ENCODE results near the gene RPS6KA2. TPM values are rescaled to one million over a fixed set of nuclear protein-coding genes. Genes with fewer than 3 reads are reported as not detected.
"Not testable (repeated sequence)": the region's sequence is repeated elsewhere in the genome, so short reads cannot be mapped to it uniquely, and the experiment has no call there.

RPS6KA2 gene
- polyA plus RNA-seq, 6 donors from 2014 or later, result 2.1 to 5.4 (median 4.6) TPM

DNA sequence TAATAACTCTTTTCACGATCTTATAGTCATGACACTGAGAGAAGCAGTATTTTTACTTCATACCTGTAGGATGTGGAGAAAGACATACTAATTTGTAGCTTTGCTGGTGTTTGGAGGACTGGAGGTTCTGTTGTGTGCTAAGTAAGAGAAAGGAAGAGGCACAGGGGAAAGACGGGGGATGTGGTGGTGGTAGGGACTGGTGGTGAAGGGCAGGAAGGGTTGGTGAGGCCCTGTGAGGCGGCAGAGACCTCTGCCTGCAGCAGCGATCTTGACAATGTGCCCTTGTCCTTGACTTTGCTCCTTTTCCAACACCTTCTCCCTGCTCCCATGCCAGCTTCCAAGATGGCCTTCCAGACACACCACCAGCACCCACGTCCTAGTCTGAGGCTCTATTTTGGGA is 211.7 kb downstream of the RPS6KA2 start:
- Mint-ChIP-seq H3K4me1 (peaks cover 3 to 16% (median 5%) of the 10 kb centered on the region in 3 donors), H3K36me3 (peaks cover under 1 to 17% of the 10 kb centered on the region in 2 donors), H3K27me3 (no peaks in the 10 kb centered on the region), H3K27ac (no peak overlapping the region), H3K9me3 (peaks cover 0 to 13% (median 3%) of the 10 kb centered on the region in 7 donors), H3K4me3 (no peak overlapping the region)
- no peak for DNase-seq
- no peak for ATAC-seq (ENCODE audit: low read depth in 2 of 2)

DNA sequence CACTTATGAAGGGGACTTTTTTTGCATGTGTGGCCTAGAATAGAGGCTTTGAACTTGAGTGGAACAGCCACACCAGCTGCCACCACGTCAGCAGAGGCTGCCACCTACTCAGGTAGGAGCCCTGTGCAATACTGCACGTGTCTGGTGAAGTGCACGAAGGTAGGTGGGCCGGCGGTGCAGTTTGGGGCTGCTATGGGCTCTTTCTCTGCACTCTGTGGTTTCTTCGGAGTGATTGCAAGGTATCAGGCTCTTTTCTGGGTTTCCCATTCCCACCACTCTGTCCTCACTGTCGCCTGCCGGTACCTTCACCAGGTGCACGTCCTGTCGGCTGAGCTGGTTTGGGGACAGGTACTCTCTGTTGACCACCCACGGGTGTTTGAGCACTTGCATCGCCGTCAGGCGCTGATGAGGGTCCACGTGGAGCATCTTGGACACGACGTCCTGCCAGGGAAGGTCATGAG is 213.5 kb downstream of the RPS6KA2 start:
- H3K27ac Mint-ChIP-seq, result no peak overlapping the region
- peaks cover 7 to 21% (median 12%) of the 10 kb centered on the region in 3 donors for H3K4me1 Mint-ChIP-seq
- peaks cover 0 to 17% of the 10 kb centered on the region in 2 donors for H3K36me3 Mint-ChIP-seq
- H3K9me3 Mint-ChIP-seq, result peaks cover 0 to 13% (median 3%) of the 10 kb centered on the region in 7 donors
- H3K27me3 Mint-ChIP-seq, result no peaks in the 10 kb centered on the region
- DNase-seq, result no peak
- ATAC-seq (ENCODE audit: low read depth in 2 of 2), result no peak
- no peak overlapping the region for H3K4me3 Mint-ChIP-seq

DNA sequence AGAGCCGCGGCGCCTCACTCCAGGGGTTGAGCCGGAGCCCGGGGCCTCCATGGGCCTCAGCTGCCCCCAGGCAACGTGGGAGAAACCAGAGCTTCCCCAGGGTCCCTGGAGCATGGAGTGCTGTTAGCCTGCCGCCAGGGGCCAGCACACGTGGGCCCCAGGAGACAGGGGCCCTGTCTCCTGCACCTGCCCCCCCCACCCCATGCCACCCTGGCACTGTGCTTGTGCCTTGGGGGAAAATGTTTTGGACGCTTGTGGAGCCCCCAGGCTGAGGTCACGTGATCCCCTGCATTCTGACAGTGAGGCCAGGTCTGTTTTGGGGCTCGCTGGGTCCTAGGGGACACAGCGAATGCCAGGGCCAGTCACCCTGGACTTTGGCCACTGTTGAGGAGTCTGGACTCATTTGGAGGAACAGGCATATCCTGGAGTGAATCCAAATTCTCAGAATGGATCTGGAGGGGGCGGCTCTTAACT is 214.1 kb downstream of the RPS6KA2 start:
- H3K27ac Mint-ChIP-seq, result no peak overlapping the region
- H3K9me3 Mint-ChIP-seq, result peaks cover 0 to 13% (median 3%) of the 10 kb centered on the region in 7 donors
- H3K4me1 Mint-ChIP-seq, result peaks cover 7 to 21% (median 12%) of the 10 kb centered on the region in 3 donors
- no peaks in the 10 kb centered on the region for H3K27me3 Mint-ChIP-seq
- no peak for ATAC-seq (ENCODE audit: low read depth in 2 of 2)
- DNase-seq, result no peak
- H3K36me3 Mint-ChIP-seq, result peaks cover 0 to 17% of the 10 kb centered on the region in 2 donors
- no peak overlapping the region for H3K4me3 Mint-ChIP-seq

DNA sequence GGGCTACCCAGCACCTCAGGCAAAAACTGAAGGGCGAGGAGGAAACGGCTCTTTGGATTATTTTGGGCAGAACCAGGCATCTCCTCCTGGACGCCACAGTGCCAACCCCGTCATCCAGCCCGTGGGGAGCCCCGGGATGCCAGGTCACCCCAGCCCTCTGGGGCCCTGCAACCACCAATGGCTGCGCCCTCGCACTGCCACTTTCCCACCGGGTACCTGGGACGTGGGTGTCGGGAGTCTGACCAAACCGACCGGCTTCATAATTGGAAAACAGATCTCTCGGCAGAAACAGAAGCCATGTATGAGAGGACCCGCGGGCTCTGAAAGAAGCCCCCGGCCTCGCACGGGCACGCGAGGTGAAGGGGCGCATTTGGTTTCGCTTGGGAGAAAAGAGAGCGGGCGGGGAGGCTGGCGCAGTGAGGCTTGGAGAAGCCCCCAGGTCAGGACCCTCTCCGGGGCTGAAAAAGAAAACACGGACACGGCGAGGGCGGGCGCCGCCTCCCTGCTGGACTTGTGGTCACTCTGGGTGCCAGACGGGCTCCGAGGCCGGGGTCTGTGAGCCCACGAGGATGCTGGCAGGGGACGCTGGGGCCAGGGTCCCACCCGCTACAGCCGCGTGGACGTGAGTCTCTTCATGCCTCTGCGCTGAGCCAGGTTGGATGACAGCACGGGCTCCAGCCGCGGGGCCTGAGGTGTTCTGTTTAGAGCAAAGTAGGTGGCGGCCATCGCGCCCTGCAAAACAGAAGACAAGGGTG is 214.7 kb downstream of the RPS6KA2 start:
- peaks cover 0 to 13% (median 3%) of the 10 kb centered on the region in 7 donors for H3K9me3 Mint-ChIP-seq
- no peak overlapping the region for H3K4me3 Mint-ChIP-seq
- ATAC-seq (ENCODE audit: low read depth in 2 of 2) (no peak), DNase-seq (no peak)
- H3K4me1 Mint-ChIP-seq, result peaks cover 7 to 21% (median 12%) of the 10 kb centered on the region in 3 donors
- H3K27me3 Mint-ChIP-seq, result no peaks in the 10 kb centered on the region
- H3K27ac Mint-ChIP-seq, result peak overlapping the region in 2 of 6 donors; percentile 43 to 54
- peaks cover 0 to 17% of the 10 kb centered on the region in 2 donors for H3K36me3 Mint-ChIP-seq

DNA sequence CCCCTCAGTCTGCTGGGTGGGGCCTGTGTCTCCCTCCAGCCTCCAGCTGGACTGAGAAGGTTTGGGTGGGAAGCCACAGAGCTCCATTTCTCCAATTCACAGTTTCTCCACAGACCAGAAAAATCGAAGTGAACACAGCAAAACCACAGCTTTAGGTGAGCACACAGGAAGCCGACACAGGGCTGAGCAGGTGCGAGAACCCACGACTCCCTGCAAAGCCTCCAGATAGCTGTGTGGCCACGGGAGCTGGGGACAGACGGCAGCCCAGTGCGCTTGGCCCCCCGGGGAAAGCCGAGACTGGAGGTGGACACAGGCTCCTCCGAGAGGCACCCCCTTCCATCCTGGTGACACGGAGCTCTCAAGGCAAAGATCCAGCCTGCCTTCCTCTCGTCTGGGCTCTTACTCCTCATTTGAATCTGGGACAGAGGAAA is 215.3 kb downstream of the RPS6KA2 start:
- peak overlapping the region in 2 of 6 donors; percentile 52 to 54 for H3K27ac Mint-ChIP-seq
- ATAC-seq (ENCODE audit: low read depth in 2 of 2) (no peak), DNase-seq (no peak)
- H3K36me3 Mint-ChIP-seq, result peaks cover 0 to 13% of the 10 kb centered on the region in 2 donors
- no peak overlapping the region for H3K4me3 Mint-ChIP-seq
- peaks cover 7 to 19% (median 12%) of the 10 kb centered on the region in 3 donors for H3K4me1 Mint-ChIP-seq
- peaks cover 0 to 12% (median 3%) of the 10 kb centered on the region in 7 donors for H3K9me3 Mint-ChIP-seq
- no peaks in the 10 kb centered on the region for H3K27me3 Mint-ChIP-seq

DNA sequence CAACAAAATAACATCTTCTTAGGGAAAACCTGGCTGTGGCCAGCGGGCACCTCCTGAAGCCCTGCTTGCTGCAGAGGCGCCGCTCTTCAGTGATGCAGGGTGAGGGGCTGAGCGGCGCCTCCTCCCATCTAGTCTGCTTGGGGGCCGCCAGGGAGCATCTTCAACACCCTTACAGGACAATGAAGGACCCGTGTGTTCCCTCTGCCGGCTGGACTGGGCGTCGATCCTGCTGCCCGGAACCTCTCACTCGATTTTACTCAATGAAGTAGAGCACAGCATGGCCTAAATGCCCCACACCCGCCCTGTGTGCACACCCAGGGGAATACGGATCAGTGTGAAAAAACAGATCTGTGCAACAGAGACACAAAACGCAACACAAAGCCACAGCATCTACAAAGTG is 215.8 kb downstream of the RPS6KA2 start:
- H3K27me3 Mint-ChIP-seq, result no peaks in the 10 kb centered on the region
- H3K4me3 Mint-ChIP-seq, result no peak overlapping the region
- peaks cover 0 to 7% (median 1%) of the 10 kb centered on the region in 7 donors for H3K9me3 Mint-ChIP-seq
- DNase-seq (no peak), ATAC-seq (ENCODE audit: low read depth in 2 of 2) (no peak)
- peaks cover 0 to 9% of the 10 kb centered on the region in 2 donors for H3K36me3 Mint-ChIP-seq
- H3K4me1 Mint-ChIP-seq, result peaks cover 7 to 16% (median 12%) of the 10 kb centered on the region in 3 donors
- peak overlapping the region in 2 of 6 donors; percentile 29 to 52 for H3K27ac Mint-ChIP-seq

DNA sequence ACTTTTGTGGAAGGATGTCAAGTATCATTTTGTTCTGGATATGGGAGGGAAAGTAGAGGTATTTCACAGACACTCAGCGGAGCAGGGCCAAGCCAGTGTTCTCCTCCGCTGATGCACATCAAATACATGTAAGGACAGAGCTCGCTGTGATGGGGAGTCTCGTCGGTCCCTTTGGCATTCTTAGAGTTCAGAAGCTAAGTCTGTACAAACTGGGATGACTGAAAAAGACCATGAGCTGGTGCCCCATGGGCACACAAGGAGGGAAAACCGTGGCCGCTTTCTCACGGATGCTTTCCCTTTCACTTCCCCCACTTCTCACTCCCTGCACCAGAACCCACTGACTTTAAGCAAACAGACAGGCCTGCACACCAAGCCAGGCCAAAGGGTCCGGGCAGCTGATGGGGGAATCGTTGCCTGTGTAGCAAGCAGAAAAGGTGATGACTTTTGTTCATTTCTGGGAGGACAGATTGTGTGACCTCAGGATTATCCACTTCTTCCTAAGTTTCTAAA is 216.6 kb downstream of the RPS6KA2 start:
- Mint-ChIP-seq H3K4me3 (peak overlapping the region in 1 of 8 donors; percentile 46), H3K4me1 (peaks cover 7 to 12% (median 10%) of the 10 kb centered on the region in 3 donors), H3K9me3 (no peaks in the 10 kb centered on the region), H3K27ac (peak overlapping the region in 2 of 6 donors; percentile 32 to 74), H3K36me3 (peaks cover 0 to under 1% of the 10 kb centered on the region in 2 donors), H3K27me3 (peaks cover 0 to 5% (median 2%) of the 10 kb centered on the region in 3 donors)
- no peak for ATAC-seq (ENCODE audit: low read depth in 2 of 2)
- no peak for DNase-seq

DNA sequence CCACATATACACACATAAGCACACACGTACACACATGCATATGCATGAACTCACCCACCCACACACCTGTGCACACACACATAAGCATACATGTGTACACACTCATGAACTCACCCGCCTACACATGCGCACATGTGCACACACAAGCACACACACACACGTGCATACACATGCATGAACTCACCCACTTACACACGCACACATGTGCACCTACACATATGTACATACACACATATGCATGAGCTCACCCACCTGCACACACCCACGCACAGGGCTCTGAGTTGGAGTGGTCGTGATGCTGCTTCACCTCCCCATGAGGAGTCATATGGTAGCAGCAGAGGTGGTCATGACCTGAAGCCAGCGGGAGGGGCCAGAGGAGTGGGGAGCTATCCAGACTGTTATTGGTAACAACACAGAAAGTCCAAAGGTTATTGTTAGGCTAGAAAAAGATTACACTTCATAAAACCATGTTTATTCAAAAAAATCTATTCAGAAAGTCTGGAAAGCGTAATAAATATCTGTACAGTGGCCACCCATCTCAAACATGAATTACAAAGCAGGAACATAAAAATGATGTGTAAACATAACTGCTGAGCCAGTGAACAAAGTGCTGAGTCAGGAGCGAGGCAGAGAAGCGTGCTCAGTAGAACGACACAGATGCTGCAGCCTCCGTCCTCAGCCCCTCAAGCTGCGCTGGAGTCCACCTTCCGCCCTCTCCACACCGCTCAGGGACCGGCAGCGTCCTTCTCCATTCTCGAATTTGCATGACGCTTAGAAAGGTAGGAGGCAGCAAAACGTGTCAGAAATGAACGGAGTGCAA is 217.9 kb downstream of the RPS6KA2 start:
- peaks cover 0 to 8% (median 3%) of the 10 kb centered on the region in 3 donors for H3K27me3 Mint-ChIP-seq
- peak overlapping the region in 1 of 6 donors; percentile 23 for H3K27ac Mint-ChIP-seq
- no peaks in the 10 kb centered on the region for H3K36me3 Mint-ChIP-seq
- no peaks in the 10 kb centered on the region for H3K9me3 Mint-ChIP-seq
- no peak overlapping the region for H3K4me3 Mint-ChIP-seq
- ATAC-seq (ENCODE audit: low read depth in 2 of 2) (no peak), DNase-seq (no peak)
- peaks cover 7 to 12% (median 10%) of the 10 kb centered on the region in 3 donors for H3K4me1 Mint-ChIP-seq

DNA sequence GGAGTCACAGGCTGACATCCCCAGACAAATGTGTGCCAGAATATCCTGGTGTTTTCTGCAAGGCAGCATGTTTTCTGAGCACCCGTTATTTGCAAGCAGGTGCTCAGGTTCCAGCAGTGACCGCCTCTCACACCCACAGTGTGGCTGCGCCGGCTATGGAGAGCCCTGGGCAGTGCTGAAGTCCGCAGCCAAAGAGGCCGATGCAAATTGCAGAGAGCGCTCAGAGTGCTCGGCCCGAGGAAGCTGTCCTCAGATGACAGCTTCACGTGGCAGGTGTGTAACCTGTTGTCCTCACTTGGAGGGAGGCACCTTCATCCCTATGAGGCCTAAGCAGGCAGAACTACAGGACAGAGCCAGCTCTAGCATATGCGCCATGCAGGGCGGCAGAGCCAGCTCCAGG is 220.9 kb downstream of the RPS6KA2 start:
- Mint-ChIP-seq H3K36me3 (no peaks in the 10 kb centered on the region), H3K4me1 (peaks cover 7 to 12% (median 10%) of the 10 kb centered on the region in 3 donors), H3K27ac (no peak overlapping the region), H3K27me3 (peaks cover 7 to 8% (median 8%) of the 10 kb centered on the region in 3 donors), H3K9me3 (no peaks in the 10 kb centered on the region), H3K4me3 (peak overlapping the region in 1 of 8 donors; percentile 57)
- DNase-seq (no peak), ATAC-seq (ENCODE audit: low read depth in 2 of 2) (no peak)

DNA sequence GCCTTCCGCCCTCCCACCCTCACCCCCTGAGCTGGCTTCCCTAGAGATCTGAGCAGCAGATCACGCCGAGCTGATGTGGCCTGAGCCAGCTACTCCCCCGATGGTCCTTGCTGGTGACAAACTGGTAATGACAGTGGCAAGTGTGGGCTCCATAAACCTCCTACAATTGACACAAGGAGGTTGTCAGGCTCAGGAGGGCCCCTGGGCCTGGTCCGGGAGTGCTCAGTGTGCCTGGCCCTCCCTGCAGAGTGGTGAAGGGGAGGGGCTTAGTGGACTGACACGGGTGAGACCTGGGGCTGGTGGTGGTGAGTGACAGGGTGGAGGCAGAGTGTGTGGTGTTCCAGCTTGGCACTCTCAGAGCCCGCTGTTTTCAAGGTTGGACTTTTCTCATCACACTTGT is 221.7 kb downstream of the RPS6KA2 start:
- ATAC-seq (ENCODE audit: low read depth in 2 of 2), result no peak
- H3K4me1 Mint-ChIP-seq, result peaks cover 6 to 12% (median 9%) of the 10 kb centered on the region in 3 donors
- no peak overlapping the region for H3K4me3 Mint-ChIP-seq
- peaks cover 8 to 11% (median 8%) of the 10 kb centered on the region in 3 donors for H3K27me3 Mint-ChIP-seq
- no peaks in the 10 kb centered on the region for H3K36me3 Mint-ChIP-seq
- H3K9me3 Mint-ChIP-seq, result no peaks in the 10 kb centered on the region
- no peak overlapping the region for H3K27ac Mint-ChIP-seq
- DNase-seq, result no peak

DNA sequence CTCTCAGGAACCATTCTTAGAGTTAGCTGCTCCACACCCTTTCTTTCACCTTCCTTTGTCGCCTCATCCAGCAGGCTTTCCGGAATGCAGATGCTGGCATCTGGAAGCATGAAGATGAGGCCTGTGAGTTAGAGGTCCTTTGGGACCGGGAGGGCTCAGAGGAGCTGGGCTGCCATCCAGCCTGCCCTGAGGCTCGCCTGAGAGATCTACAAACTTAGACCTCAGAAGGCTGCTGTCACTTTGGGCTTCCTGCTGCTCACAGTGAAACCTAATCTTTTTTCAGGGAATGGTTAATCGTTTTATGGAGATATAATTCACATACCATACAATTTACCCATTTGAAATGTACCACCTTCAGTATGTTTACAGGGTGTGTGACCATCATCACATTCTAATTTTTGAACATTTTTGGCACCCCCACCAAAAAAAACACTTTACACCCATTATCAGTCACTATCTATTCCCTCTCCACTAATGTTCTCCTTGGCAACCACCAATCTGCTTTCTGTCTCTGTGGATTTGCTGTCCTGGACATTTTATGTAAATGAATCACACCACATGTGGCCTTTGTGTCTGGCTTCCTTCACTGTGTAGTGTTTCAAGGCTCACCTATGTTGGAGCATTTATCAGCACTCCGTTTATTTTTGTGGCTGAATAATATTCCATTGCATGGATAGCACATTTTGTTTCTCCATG is 224.3 kb downstream of the RPS6KA2 start:
- no peaks in the 10 kb centered on the region for H3K36me3 Mint-ChIP-seq
- DNase-seq (no peak), ATAC-seq (ENCODE audit: low read depth in 2 of 2) (no peak)
- peaks cover 0 to 5% (median 4%) of the 10 kb centered on the region in 3 donors for H3K4me1 Mint-ChIP-seq
- peaks cover 15 to 28% (median 15%) of the 10 kb centered on the region in 3 donors for H3K27me3 Mint-ChIP-seq
- peak overlapping the region in 1 of 6 donors; percentile 57 for H3K27ac Mint-ChIP-seq
- peaks cover 0 to 4% (median 0%) of the 10 kb centered on the region in 7 donors for H3K9me3 Mint-ChIP-seq
- no peak overlapping the region for H3K4me3 Mint-ChIP-seq

DNA sequence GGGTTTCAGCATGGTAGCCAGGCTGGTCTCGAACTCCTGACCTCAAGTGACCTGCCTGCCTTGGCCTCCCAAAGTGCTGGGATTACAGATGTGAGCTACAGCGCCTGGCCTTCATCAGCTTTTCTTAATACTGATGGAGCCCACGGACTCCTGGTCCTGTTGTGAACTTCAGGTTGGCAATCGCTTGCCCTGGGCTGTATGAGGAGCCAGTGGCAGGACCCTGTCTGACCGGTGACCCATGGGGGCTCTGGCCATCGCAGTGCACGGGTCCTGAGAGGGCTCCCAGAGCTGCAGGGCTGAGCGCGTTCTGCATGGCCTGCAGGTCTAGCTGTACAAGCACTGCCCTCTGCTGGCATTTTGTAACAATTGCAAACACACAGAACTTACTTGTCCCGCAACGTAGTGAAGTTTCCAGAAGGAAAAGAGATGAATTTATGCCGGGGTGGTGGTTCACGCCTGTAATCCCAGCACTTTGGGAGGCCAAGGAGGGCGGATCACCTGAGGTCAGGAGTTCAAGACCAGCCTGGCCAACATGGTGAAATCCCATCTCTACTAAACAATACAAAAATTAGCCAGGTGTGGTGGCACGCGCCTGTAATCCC is 226.3 kb downstream of the RPS6KA2 start:
- H3K4me3 Mint-ChIP-seq, H3K4me1 Mint-ChIP-seq, H3K9me3 Mint-ChIP-seq, H3K27ac Mint-ChIP-seq, H3K36me3 Mint-ChIP-seq: not testable (repeated sequence)
- DNase-seq (peak; percentile 59), ATAC-seq (ENCODE audit: low read depth in 2 of 2) (peak; percentile 58 to 77)
- H3K27me3 Mint-ChIP-seq, result peaks cover 15 to 30% (median 29%) of the 10 kb centered on the region in 3 donors

All from naive B cell (primary cell).